ENCODE measurements around the gene LYL1. TPM values are rescaled to one million over a fixed set of nuclear protein-coding genes. Genes with fewer than 3 reads are reported as not detected.

Gene LYL1
- total RNA-seq, 2 experiments from 2014 or later: 66.8 to 72.5 TPM

- Histone ChIP-seq H3K9me2 (ENCODE audit: insufficient read depth, low read length) (no peaks in the 10 kb centered on the region), H3K79me2 (ENCODE audit: insufficient read depth, low read depth, low read length) (no peaks in the 10 kb centered on the region), H3K4me3 (ENCODE audit: low read depth, low read length, poor library complexity, severe bottlenecking) (no peak overlapping the region), H3K4me2 (ENCODE audit: low read length) (peak overlapping the region; percentile 80; the same call in 1 of the 2 replicates), H3K9me3 (ENCODE audit: low read length) (no peaks in the 10 kb centered on the region), H4K20me1 (ENCODE audit: insufficient read depth, low read length) (no peaks in the 10 kb centered on the region), H3K4me1 (ENCODE audit: insufficient read depth, low read length, poor library complexity, severe bottlenecking) (peaks cover 42% of the 10 kb centered on the region), H2AFZ (ENCODE audit: low read length) (no peak overlapping the region), H3K36me3 (ENCODE audit: insufficient read depth, low read length) (peaks cover under 1% of the 10 kb centered on the region), H3K27ac (ENCODE audit: low read depth, low read length, poor library complexity, severe bottlenecking) (no peak overlapping the region)
- ChIA-PET CTCF (ENCODE audit: unreplicated experiment) (interaction anchor here (1.1 to 1.6 kb wide), 2 partner anchors 116 to 128 kb away, joined by 9 to 10 read pairs; no protein-coding TSS in a partner anchor), POLR2A (no interaction called here)
- no TSS peak for BruUV-seq (replicated peaks)
- TF ChIP-seq, protein P1, sequence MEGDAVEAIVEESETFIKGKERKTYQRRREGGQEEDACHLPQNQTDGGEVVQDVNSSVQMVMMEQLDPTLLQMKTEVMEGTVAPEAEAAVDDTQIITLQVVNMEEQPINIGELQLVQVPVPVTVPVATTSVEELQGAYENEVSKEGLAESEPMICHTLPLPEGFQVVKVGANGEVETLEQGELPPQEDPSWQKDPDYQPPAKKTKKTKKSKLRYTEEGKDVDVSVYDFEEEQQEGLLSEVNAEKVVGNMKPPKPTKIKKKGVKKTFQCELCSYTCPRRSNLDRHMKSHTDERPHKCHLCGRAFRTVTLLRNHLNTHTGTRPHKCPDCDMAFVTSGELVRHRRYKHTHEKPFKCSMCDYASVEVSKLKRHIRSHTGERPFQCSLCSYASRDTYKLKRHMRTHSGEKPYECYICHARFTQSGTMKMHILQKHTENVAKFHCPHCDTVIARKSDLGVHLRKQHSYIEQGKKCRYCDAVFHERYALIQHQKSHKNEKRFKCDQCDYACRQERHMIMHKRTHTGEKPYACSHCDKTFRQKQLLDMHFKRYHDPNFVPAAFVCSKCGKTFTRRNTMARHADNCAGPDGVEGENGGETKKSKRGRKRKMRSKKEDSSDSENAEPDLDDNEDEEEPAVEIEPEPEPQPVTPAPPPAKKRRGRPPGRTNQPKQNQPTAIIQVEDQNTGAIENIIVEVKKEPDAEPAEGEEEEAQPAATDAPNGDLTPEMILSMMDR (conservative IDR thresholded peaks at IDR 0.05; ENCODE audit: low read length): peak; percentile 92
- TF ChIP-seq EZH2phosphoT487 (IDR thresholded peaks at IDR 0.05; ENCODE audit: borderline replicate concordance, low read depth, low read length): no peak
- DNase-seq (ENCODE audit: low spot score): peak; percentile 85
- intact Hi-C loops (cut with micrococcal nuclease; ENCODE audit: unreplicated experiment): loop anchor here (1.0 to 5.0 kb wide), 3 partner anchors 33 to 116 kb away; no protein-coding TSS in a partner anchor
Observed at GRCh38 chr19:13093407-13094105, 9.1 kb downstream of the LYL1 start.

DNA sequence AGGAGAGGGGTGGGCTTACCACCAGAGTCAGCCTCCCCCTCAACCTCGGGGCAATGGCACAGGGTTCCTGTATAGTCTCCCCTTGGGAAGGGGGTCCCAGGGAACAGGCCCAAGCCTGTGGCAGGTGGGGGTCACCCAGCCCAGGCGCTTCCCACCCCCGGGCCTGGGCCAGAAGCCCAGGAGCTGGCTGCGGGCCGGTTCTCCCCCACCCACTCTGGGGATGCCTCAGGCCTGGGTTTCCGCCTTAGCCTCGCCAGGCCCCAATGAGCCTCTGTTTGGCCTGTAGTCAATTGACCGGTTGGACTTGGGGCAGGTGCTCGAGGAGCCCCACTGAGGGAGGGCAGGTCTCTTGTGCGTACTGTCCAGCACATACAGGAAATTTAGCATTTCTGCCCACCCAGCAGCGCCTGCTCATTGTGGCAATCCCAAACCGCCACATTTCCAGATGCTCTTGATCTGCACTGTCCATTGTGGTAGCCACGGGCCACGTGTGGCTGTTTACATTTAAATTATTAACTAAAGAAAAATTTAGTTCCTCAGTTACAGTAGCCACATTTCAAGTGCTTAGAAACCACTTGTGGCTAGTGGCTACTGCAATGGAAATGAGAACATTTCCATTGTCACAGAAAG, 9.9 kb downstream of the LYL1 start:
- Histone ChIP-seq H3K4me2 (ENCODE audit: low read length) (no peak overlapping the region), H3K4me1 (ENCODE audit: insufficient read depth, low read length, poor library complexity, severe bottlenecking) (peaks cover 38% of the 10 kb centered on the region), H3K27ac (ENCODE audit: low read depth, low read length, poor library complexity, severe bottlenecking) (no peak overlapping the region), H2AFZ (ENCODE audit: low read length) (no peak overlapping the region), H3K9me2 (ENCODE audit: insufficient read depth, low read length) (no peaks in the 10 kb centered on the region), H3K4me3 (ENCODE audit: low read depth, low read length, poor library complexity, severe bottlenecking) (no peak overlapping the region), H4K20me1 (ENCODE audit: insufficient read depth, low read length) (no peaks in the 10 kb centered on the region), H3K79me2 (ENCODE audit: insufficient read depth, low read depth, low read length) (no peaks in the 10 kb centered on the region), H3K9me3 (ENCODE audit: low read length) (no peaks in the 10 kb centered on the region), H3K36me3 (ENCODE audit: insufficient read depth, low read length) (no peaks in the 10 kb centered on the region)
- no TSS peak for BruUV-seq (replicated peaks)
- intact Hi-C loops (cut with micrococcal nuclease; ENCODE audit: unreplicated experiment): loop anchor here (1.0 to 5.0 kb wide), 2 partner anchors 60 to 115 kb away; no protein-coding TSS in a partner anchor
- ChIA-PET POLR2A (no interaction called here), CTCF (ENCODE audit: unreplicated experiment) (no interaction called here)
- no peak for DNase-seq (ENCODE audit: low spot score)
- no peak for TF ChIP-seq EZH2phosphoT487 (IDR thresholded peaks at IDR 0.05; ENCODE audit: borderline replicate concordance, low read depth, low read length)

DNA sequence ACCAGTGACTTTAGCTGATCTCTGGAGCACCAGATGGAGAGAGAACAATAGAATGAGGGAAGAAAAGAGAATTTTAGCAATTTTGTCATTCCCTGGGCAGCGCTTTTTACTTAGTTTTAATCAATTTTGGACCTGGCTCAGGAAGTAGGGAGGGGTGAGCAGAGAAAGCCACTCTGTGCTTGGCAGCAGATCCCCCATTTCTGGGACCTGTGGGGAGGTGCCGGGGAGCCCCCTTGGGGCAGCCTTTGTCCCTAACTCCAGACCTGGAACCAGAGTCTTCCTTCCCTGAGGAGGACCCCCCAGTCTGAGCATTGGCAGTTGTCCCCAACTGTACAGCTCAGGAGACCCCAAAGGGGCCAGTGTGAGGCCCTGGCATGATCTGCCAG, 10.5 kb downstream of the LYL1 start:
- Histone ChIP-seq H3K27ac (ENCODE audit: low read depth, low read length, poor library complexity, severe bottlenecking) (no peak overlapping the region), H3K9me2 (ENCODE audit: insufficient read depth, low read length) (no peaks in the 10 kb centered on the region), H3K4me1 (ENCODE audit: insufficient read depth, low read length, poor library complexity, severe bottlenecking) (peaks cover 34% of the 10 kb centered on the region), H3K36me3 (ENCODE audit: insufficient read depth, low read length) (no peaks in the 10 kb centered on the region), H3K79me2 (ENCODE audit: insufficient read depth, low read depth, low read length) (no peaks in the 10 kb centered on the region), H3K4me3 (ENCODE audit: low read depth, low read length, poor library complexity, severe bottlenecking) (no peak overlapping the region), H4K20me1 (ENCODE audit: insufficient read depth, low read length) (no peaks in the 10 kb centered on the region), H3K9me3 (ENCODE audit: low read length) (no peaks in the 10 kb centered on the region), H2AFZ (ENCODE audit: low read length) (no peak overlapping the region), H3K4me2 (ENCODE audit: low read length) (no peak overlapping the region)
- no peak for DNase-seq (ENCODE audit: low spot score)
- ChIA-PET POLR2A (no interaction called here), CTCF (ENCODE audit: unreplicated experiment) (no interaction called here)
- TF ChIP-seq, protein P1 (conservative IDR thresholded peaks at IDR 0.05; ENCODE audit: low read length): no peak
- intact Hi-C loops (cut with micrococcal nuclease; ENCODE audit: unreplicated experiment): loop anchor here (5.0 kb wide), 1 partner anchor 60 kb away; no protein-coding TSS in a partner anchor
- no TSS peak for BruUV-seq (replicated peaks)
